ENCODE measurements around the gene VAV3. TPM values are rescaled to one million over a fixed set of nuclear protein-coding genes. Genes with fewer than 3 reads are reported as not detected.

VAV3 gene
- total and polyA plus RNA-seq, 9 of the 15 experiments (the other 6 are each of a cell fraction or from before 2014, with no cell fraction given) = not detected

- no peak overlapping the region for H3K4me3 ChIP-seq
- H3K27ac ChIP-seq (ENCODE audit: extremely low read depth, low read depth, low read length) = no peak overlapping the region
- POLR2A ChIA-PET = no interaction called here
- no peak overlapping the region for H2AFZ ChIP-seq (ENCODE audit: low read depth, low read length)
- no peak overlapping the region for H3K9ac ChIP-seq (ENCODE audit: insufficient read depth in 1 of 2, low read depth in 2 of 2, low read length in 2 of 2)
- no peak overlapping the region for H3K4me2 ChIP-seq (ENCODE audit: insufficient read depth, low read length)
- no peaks in the 10 kb centered on the region for H3K27me3 ChIP-seq (ENCODE audit: control insufficient read depth in 2 of 2, insufficient read depth in 2 of 2, low read length in 2 of 2)
- in situ Hi-C loops (cut with MboI) (no loop called here), intact Hi-C loops (cut with micrococcal nuclease) (no loop called here)
- H3K4me1 ChIP-seq (replicated peaks in 1 of 2; ENCODE audit: control insufficient read depth in 2 of 2, insufficient read depth in 2 of 2, low read length in 2 of 2) = no peaks in the 10 kb centered on the region
- H3K79me2 ChIP-seq (ENCODE audit: control insufficient read depth, insufficient read depth, low read length) = no peaks in the 10 kb centered on the region
- ATAC-seq (no peak), FAIRE-seq (no peak), DNase-seq (ENCODE audit: extremely low read depth in 1 of 4, low spot score in 3 of 4) (no peak)
- H3K9me3 ChIP-seq (replicated peaks; ENCODE audit: control insufficient read depth, insufficient read depth, low read depth, low read length) = no peaks in the 10 kb centered on the region
- CTCF ChIA-PET (ENCODE audit: low intra/inter-chr PET ratio) = no interaction called here
- H4K20me1 ChIP-seq (replicated peaks; ENCODE audit: control insufficient read depth, insufficient read depth, low read length) = no peaks in the 10 kb centered on the region
- WGBS (ENCODE audit: insufficient coverage, low coverage, missing lambda C conversion rate) = 4% methylated on average over 5 of the region's 5 CpGs
- H3K36me3 ChIP-seq (ENCODE audit: control insufficient read depth, insufficient read depth, low read length) = no peaks in the 10 kb centered on the region
- BruUV-seq (replicated peaks) = no TSS peak
- no peaks in the 10 kb centered on the region for H3K9me1 ChIP-seq (ENCODE audit: control insufficient read depth, insufficient read depth, low read length)
- no peak for TF ChIP-seq HMGXB4 (CRISPR knock-in tag; IDR thresholded peaks at IDR 0.05)
- no peak for TF ChIP-seq CCNT2 (IDR thresholded peaks at IDR 0.05; ENCODE audit: borderline replicate concordance, extremely low read depth, insufficient read length, low read depth, low read length)
- no peak for TF ChIP-seq ZNF197 (CRISPR knock-in tag; IDR thresholded peaks at IDR 0.05; ENCODE audit: low read depth)
- no peak for TF ChIP-seq ZBTB43 (CRISPR knock-in tag; IDR thresholded peaks at IDR 0.05)
- no peak for TF ChIP-seq RFX5 (IDR thresholded peaks at IDR 0.05; ENCODE audit: low read depth, low read length)
- TF ChIP-seq KLF16 (IDR thresholded peaks at IDR 0.05) = no peak
- no peak for TF ChIP-seq HINFP (tag; conservative IDR thresholded peaks at IDR 0.05; ENCODE audit: low read depth)
- no peak for TF ChIP-seq CREM (IDR thresholded peaks at IDR 0.05; ENCODE audit: low read depth)
- TF ChIP-seq NFIC (IDR thresholded peaks at IDR 0.05) = no peak
- no peak for TF ChIP-seq MLX (CRISPR knock-in tag; conservative IDR thresholded peaks at IDR 0.05)
- no peak for TF ChIP-seq ZNF436 (CRISPR knock-in tag; IDR thresholded peaks at IDR 0.05)
- no peak for TF ChIP-seq ETS2 (tag; IDR thresholded peaks at IDR 0.05; ENCODE audit: borderline replicate concordance, poor library complexity, severe bottlenecking)
- no peak for TF ChIP-seq C11orf30 (IDR thresholded peaks at IDR 0.05; ENCODE audit: low read depth)
- no peak for TF ChIP-seq CXXC5 (CRISPR knock-in tag; IDR thresholded peaks at IDR 0.05)
- TF ChIP-seq CHAMP1 (IDR thresholded peaks at IDR 0.05) = no peak
Observed at GRCh38 chr1:107550358-107550757, 414.6 kb downstream of the VAV3 start.
